ENCODE measurements around the gene NEMP2. TPM values are rescaled to one million over a fixed set of nuclear protein-coding genes. Genes with fewer than 3 reads are reported as not detected.
"Not testable (repeated sequence)": the region's sequence is repeated elsewhere in the genome, so short reads cannot be mapped to it uniquely, and the experiment has no call there.

Gene NEMP2
- total RNA-seq, 1 donor from 2014 or later: 2.5 TPM

DNA sequence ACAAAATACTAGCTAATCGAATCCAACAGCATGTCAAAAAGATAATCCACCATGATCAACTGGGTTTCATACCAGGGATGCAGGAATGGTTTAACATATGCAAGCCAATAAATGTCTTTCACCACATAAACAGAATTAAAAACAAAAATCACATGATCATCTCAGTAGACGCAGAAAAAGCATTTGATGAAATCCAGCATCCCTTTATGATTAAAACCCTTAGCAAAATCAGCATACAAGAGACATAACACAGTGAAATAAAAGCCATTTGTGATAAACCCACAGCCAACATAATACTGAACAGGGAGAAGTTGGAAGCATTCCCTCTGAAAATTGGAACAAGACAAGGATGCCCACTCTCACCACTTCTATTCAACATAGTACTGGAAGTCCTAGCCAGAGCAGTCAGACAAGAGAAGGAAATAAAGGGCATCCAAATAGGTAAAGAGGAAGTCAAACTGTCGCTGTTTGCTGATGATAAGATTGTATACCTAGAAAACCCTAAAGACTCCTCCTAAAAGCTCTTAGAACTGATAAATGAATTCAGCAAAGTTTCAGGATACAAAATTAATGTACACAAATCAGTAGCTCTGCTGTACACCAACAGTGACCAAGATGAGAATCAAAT lies 39.8 kb downstream of the NEMP2 start:
- not testable (repeated sequence) for DNase-seq (ENCODE audit: extremely low read depth, low read depth, low spot score)

DNA sequence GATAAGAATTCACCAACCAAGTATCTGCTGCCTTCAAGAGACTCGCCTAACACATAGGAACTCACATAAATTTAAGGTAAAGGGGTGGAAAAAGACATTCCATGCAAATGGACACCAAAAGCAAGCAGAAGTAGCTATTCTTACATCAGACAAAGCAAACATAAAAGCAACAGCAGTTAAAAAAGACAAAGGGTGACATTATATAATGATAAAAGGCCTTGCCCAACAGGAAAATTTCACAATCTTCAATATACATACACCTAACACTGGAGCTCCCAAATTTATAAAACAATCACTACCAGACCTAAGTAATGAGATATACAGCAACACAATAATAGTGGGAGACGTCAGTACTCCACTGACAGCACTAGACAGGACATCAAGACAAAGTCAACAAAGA lies 41.4 kb downstream of the NEMP2 start:
- no peak for DNase-seq (ENCODE audit: extremely low read depth, low read depth, low spot score)

DNA sequence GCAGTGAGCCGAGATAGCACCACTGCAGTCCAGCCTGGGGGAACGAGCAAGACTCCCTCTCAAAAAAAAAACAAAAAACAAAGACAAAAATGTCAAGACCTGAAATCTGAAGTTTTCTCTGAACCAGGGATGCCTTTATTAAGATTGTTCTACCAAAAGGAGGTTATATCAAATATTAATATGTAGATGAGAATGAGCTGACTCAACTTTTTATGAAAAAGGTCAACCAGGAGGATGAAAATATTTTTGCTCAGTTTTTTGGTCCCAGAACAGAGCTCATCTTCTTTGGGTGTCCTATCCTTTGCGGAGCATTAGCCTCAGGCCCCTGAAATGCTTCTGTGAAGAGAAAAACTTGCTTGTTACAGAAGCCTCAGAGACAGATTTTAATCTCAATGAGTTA lies 44.0 kb downstream of the NEMP2 start:
- no peak for DNase-seq (ENCODE audit: extremely low read depth, low read depth, low spot score)

DNA sequence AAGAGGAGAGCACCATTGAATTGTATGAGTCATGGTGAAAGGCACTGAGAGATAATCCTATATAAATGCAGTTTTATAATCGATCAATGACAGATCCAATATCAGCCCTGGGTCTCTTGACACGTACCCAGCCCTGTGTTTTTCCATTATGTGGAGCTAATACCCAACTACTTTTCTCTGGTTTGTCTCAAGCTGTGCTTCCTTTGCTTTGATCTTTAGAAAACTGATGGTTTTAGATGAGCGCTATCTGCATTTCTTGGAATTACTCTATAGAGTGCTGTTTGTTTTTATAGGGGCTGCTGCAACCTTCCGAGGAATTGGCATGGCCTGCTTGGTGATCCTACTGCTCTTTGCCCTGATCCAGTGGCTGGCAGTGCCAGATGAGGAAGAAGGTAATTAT lies 45.0 kb downstream of the NEMP2 start:
- DNase-seq (ENCODE audit: extremely low read depth, low read depth, low spot score): no peak

DNA sequence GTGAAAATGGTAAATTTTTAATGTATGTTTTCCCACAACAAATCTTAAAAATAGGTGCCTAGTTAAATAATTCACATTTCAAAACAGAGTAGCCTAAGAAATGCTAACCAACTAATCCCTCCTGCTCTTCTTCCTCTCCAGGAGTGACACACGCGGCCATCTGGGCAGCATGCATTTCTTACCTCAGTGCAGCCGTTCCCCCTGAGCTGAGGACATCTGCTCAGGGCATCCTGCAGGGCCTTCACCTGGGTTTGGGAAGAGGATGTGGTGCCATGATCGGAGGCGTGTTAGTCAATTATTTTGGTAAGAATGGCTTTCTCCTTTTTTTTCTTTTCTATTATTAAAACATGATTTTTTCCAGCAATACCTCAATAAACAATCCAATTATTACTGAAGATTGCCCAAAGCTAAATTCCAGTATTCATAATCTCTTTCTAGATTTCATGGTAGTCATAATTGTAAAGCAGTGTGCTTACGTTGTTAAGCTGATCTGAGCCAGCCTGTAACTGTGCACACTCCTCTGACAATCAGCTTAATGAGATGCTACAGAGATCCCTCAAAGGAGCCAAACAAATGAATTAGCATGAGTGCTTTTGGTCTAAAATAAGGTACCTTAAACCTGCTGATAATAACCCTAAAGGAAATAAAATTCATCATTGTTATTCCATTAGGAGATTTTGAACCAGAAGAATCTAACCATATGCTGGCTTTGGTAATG lies 45.8 kb downstream of the NEMP2 start:
- DNase-seq (ENCODE audit: extremely low read depth, low read depth, low spot score): no peak

DNA sequence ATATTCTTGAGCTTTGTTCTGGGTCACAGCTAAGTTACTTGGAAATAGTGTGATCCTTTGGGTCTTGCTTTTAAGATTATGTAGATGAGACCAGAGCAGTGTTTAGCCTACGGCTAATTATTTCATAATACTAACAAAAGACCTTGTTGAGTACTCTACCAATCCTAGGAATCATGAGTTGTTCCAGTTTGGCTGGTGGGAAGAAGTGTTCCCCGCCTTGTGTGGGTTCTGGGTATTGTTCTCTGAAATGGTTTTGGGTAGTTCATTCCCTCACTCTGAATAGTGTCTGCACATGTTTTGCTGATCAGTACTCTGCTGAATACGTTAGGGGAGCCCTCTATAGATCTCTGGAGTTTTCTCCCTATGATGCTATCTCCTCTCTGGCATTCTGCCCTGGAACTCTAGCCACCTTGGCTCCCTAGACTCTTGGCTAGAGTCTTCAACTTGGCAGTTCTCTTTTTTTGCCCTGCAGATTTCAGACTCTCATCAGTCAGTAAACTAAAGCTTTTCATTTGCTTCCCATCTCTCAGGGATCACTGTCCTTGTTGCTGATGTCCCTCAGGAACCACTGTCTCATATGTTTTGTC lies 48.4 kb downstream of the NEMP2 start:
- no peak for DNase-seq (ENCODE audit: extremely low read depth, low read depth, low spot score)

DNA sequence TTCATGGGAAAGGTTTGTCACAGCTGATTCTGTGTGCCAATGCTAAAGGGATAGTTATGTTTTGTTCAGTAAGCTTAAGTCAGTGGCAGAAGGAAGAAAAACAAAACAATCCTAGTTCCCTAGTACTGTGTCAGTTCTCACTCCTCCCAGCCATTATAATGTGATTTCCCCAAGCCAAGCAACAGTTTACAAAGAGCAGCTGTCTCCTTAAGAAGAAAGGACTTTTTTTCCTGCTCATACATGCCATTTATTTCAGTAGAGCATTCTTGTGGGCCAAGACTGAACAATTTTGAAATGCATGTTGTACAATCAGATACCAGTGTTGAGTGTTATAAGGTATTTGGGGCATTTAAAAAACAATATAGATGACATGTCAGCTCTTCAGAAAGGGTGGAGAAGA lies 52.1 kb downstream of the NEMP2 start:
- DNase-seq (ENCODE audit: extremely low read depth, low read depth, low spot score): no peak

DNA sequence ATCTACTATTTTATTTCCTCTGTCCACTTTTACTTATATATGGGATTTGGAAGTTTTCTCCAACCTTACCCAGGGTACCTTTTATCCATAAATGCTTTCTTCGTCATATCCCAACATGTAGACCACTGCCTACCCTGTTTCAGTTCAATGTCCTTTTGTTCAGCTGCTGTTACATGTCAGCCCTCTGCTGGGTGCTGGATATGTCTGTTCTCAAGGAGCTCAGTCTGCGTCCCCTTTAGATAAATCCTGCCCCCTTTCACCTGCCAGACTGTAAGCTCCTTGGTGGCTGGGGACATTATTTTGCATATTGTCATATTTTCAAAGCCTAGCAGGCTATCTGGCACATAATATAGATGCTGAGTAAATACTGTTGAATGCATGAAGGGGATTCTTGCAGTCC lies 53.2 kb downstream of the NEMP2 start:
- no peak for DNase-seq (ENCODE audit: extremely low read depth, low read depth, low spot score)

DNA sequence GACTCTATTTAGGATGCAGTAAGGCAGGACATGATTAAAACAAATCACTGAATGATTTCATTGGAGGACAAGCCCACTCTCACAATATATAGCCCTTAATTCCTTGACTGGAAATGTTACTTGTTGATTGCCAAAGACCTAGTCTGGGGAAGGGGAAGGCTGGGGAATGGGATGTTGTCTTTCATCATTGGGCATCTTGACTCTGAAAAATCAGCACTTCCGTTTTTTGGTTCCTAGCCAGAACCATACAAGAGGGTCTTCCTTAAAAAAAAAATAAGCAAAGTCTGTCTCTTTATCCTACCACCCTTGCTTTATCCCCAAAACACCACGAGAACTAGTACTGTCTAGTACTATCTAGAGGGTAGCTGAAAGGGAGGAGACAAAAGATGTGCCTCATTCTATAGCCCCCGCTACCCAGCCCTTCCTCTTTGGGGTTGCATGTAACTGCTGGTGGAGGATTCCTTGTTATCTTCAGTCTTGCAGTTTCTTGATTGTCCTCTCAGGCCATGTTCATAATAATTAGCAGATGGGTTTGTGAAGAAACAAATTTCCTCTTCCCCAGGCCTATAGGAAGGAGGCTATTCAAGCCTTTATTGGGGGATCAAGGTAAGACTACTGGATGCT lies 55.8 kb downstream of the NEMP2 start:
- no peak for DNase-seq (ENCODE audit: extremely low read depth, low read depth, low spot score)

DNA sequence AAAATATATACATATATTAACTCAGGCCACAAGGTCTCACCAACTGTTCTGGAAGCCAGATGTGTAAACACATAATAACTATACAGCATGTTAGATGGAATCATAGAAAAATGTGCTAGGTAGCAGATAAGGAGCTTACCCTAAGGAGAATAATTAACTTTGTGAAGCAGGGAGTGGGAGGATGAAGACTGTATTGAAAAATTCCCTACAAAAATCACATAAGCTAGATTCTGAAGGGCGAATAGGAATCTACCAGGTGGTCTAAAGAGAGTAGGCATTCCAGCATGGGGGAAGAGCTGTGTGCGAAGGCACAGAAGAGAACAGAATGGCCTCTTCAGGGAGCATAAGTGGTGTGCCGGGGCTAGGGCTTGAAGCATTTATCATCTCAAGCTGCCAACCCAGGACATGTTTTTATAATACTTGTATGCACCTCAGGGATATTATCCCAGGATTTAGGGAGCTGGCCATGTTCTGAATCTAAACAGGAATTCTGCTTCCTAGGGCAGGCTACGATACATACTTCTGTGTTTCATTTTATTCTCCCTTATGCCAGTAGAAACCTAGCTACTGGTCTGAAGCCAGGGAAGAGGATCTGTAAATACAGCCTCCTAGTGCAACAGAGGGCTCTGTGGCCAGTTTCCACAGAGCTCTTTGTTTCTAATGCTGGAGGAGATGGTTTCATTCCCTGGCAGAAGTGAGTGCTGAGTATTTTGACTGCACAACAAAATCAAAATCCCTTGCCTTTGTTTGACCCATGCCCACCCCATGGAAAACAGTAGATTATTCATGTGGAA lies 56.7 kb downstream of the NEMP2 start:
- no peak for DNase-seq (ENCODE audit: extremely low read depth, low read depth, low spot score)

DNA sequence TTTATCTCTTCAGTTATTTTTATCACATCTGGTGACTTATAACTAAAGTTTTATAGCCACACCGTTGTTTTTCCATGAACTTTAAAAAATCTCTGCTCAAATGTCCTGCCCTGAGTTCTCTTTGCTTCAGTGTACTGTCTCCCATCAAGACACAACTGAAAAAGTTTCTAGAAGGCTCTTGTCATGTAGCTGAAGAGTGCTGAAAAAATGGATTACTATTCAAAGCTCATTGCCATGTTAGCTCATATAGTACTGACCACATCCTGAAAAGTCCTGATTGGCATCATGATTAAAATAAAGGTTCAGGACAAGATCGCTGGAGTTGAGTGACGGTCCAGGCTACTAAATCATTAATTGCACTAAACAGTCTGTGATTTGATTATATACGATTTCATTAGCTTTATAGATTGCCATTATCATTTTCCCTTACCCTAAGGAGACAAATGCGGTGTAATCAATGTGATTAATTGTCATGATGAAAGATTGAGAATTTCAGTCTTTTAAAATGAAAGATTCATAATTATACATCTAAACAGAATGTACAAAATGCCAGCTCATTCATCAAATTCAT lies 64.2 kb downstream of the NEMP2 start:
- DNase-seq (ENCODE audit: extremely low read depth, low read depth, low spot score): peak; percentile 27

DNA sequence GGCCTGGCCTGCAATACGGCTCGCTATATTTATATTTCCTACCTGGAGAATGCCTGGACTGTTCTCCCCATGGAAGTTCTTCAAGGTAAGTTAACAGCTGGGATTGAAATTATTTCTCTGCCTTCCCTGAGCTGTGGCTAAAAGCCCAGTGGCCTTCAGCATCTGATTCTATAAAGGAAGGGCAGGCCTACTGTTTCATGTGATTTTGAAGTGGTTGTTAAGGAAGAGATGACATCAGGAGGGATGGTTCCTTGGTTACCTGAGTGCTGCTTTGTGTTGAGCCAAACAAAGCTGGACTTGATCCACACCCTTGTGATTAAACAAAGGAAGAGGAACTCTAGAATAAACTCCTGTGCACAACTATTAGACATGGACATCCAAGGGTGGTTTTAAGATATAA lies 64.8 kb downstream of the NEMP2 start:
- peak; percentile 95 for DNase-seq (ENCODE audit: extremely low read depth, low read depth, low spot score)

DNA sequence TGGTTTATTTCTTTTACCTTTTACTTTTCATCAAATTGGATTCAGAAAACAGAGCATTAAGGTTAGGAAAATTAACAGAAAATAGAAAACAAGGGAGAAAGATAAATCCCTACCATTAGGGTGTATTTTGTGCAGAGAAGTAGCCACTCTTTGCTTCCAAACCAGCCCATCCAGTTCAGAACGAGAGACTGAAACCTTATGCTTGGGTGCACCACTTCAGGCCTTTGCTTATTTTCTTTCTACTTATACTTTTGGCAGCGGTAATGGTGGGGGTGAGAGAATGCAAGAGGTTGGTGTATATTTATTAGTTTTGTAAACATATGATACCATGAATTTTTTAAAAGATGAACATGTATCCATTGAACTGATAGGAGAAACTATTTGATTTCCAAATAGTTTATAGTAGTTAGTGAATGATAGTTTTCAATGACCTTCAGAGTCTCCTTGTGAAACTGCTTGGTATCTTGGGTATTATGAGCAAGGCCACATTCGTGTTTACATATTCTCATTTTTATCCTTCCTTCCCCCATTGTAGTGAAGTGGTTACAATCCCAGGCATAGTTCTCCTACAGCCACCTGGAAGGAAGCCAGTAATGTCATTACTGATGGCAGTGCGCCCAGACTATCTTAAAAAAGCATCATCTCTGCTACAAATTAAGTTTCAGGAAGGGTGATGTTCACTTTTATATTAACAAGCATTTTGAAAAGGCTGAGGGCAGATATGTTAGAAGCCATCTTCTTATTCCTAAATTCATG lies 65.5 kb downstream of the NEMP2 start:
- DNase-seq (ENCODE audit: extremely low read depth, low read depth, low spot score): peak; percentile 82

DNA sequence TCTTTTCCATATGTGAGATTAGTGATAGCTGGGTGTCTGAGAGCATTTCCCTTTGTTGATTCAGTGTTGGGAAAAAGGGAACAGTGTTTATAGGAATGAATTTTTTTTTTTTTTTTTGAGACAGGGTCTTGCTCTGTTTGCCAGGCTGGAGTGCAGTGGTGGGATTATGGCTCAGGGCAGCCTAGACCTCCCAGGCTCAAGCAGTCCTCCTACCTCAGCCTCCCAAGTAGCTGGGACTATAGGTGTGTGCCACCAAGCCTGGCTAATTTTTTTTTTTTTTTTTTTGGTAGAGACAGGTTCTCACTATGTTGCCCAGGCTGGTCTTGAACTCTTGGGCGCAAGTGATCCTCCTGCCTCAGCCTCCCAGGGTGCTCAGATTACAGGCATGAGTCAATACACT lies 66.2 kb downstream of the NEMP2 start:
- not testable (repeated sequence) for DNase-seq (ENCODE audit: extremely low read depth, low read depth, low spot score)

DNA sequence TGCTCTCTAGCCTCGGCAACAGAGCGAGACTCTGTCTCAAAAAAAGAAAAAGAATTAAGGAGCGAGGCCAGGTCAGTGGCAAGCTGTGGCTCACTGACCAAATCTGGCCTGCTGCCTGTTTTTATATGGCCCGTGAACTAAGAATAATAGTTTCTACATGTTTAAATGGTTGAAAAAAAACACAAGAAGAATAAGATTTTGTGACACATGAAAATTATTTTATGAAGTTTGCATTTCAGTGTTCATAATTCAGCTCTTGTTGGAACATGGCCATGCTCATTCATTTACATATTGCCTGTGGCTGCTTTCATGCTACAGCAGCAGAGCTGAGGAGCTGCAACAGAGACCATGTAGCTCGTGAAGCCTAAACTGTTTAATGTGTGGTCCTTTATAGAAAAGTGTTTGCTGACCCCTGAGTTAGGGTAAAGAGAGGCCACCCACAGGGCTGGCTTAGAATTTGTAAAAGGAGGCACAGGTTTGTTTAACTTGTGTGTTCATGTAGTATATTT lies 66.9 kb downstream of the NEMP2 start:
- DNase-seq (ENCODE audit: extremely low read depth, low read depth, low spot score): no peak

DNA sequence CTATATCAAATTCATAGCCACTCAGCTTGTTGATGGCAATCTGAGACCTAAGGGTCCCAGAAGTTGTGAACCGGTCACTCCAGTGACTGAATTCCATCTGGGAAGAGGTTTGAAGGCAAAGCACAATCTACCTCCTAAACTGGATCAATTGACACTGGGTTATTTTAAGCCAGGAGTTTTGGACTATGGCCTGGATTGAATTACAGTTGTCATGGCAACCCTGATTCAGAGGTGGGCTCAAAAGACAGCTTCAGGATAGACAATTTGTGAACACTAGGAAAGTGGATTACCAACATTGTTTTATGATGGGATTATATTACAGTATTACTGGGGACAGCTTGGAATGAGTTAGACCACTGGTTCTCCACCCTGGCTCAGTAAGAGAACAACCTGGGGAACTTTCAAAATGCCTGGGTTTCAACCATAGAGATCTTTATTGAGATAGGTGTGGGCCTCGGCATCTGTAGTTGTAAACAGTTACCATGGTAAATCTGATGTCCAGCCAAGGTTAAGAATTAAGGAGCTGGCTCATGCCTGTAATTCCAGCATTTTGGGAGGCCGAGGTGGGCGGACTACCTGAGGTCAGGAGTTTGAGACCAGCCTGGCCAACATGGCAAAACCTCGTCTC lies 67.6 kb downstream of the NEMP2 start:
- DNase-seq (ENCODE audit: extremely low read depth, low read depth, low spot score): no peak

DNA sequence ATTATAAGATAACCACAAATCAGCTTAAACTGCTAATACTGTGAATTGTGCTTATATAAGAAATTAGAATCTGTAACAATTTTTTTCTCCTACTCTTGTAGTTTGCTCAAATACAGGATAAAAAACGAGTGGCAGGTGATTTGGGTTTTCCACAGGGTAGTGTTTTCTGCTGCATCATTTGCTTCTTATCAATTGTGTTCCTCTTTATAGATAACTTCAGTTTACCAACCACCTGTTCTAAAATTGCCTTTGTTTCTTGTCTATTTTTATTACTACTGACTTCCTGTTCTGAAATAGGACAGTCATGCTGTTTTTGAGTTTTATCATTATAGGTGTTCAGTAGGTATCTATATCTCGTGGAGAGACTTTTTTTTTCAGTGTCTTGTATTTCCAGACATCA lies 69.5 kb downstream of the NEMP2 start:
- DNase-seq (ENCODE audit: extremely low read depth, low read depth, low spot score): no peak

DNA sequence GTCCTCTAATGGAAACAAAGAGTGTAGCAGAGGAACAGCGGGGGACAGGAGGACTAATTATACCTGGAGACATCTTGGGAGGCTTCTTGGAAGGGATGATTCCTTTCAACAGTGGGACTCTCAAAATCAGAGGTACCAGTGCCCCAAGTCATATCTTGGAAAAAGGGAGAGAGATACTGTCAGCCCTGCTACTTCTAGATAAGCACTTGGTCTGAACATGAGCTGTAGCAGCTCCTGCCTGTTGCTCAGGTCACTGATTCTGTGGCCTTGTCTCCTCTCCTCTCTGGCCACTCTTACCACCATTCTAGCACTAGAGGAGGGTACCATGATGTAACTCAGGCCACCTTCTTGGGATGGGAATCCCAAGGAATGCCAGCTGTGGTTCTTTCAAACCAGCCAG lies 71.9 kb downstream of the NEMP2 start:
- no peak for DNase-seq (ENCODE audit: extremely low read depth, low read depth, low spot score)

DNA sequence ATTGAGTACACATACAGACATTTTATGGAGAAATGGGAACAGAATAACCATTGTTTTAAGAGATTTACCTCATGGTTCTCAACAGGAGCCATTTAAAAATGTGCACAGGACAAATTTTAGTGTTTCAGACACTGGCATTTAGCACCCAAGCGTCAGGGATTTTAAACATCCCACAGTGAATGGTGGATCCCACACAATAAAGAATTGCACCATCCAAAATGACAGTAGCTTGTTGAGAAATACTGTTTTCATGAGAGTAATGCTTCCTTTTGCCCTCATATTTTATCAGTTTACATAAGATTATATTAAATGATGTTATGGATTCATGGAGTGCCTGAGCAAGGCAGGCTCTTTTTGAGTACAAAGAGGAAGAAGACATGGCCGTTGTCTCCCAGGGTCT lies 72.3 kb downstream of the NEMP2 start:
- DNase-seq (ENCODE audit: extremely low read depth, low read depth, low spot score): no peak

All from glomerular endothelial cell (primary cell).